ENCODE measurements around the gene CREBRF. TPM values are rescaled to one million over a fixed set of nuclear protein-coding genes. Genes with fewer than 3 reads are reported as not detected.
"Not testable (repeated sequence)": the region's sequence is repeated elsewhere in the genome, so short reads cannot be mapped to it uniquely, and the experiment has no call there.

Gene CREBRF
- total RNA-seq, 1 donor from 2014 or later = 17.8 TPM

DNA sequence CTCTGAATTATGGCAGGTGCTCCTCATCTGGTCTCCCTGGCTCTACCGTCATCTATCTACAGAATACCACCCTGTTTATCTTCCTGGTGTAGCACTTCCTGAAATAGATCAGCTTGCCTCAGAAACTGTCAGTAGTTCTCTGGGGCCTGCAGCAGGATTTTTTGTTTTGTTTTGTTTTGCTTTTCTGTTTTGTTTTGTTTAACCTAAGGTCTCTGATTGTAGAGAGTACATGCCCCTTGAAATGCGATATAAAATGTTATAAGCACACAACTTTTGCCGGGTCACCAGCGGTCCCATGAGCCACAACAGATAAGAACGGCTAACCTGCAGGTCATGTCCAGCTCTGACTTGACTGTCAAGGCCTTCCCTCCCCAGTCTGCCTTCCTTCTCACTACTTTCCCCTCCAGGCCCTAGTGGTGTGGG is 26.6 kb upstream of the CREBRF start:
- H3K27me3 Mint-ChIP-seq = no peaks in the 10 kb centered on the region
- TF ChIP-seq, protein P1, sequence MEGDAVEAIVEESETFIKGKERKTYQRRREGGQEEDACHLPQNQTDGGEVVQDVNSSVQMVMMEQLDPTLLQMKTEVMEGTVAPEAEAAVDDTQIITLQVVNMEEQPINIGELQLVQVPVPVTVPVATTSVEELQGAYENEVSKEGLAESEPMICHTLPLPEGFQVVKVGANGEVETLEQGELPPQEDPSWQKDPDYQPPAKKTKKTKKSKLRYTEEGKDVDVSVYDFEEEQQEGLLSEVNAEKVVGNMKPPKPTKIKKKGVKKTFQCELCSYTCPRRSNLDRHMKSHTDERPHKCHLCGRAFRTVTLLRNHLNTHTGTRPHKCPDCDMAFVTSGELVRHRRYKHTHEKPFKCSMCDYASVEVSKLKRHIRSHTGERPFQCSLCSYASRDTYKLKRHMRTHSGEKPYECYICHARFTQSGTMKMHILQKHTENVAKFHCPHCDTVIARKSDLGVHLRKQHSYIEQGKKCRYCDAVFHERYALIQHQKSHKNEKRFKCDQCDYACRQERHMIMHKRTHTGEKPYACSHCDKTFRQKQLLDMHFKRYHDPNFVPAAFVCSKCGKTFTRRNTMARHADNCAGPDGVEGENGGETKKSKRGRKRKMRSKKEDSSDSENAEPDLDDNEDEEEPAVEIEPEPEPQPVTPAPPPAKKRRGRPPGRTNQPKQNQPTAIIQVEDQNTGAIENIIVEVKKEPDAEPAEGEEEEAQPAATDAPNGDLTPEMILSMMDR (IDR thresholded peaks at IDR 0.05; ENCODE audit: unreplicated experiment) = no peak
- H3K4me3 Mint-ChIP-seq (ENCODE audit: low read depth) = no peak overlapping the region
- H3K27ac Mint-ChIP-seq = no peak overlapping the region
- DNase-seq (ENCODE audit: low spot score, unreplicated experiment) = no peak
- H3K36me3 Mint-ChIP-seq (ENCODE audit: insufficient read depth) = peaks cover under 1% of the 10 kb centered on the region
- no peaks in the 10 kb centered on the region for H3K9me3 Mint-ChIP-seq (ENCODE audit: low read depth)
- H3K4me1 Mint-ChIP-seq (ENCODE audit: low read depth) = no peaks in the 10 kb centered on the region

DNA sequence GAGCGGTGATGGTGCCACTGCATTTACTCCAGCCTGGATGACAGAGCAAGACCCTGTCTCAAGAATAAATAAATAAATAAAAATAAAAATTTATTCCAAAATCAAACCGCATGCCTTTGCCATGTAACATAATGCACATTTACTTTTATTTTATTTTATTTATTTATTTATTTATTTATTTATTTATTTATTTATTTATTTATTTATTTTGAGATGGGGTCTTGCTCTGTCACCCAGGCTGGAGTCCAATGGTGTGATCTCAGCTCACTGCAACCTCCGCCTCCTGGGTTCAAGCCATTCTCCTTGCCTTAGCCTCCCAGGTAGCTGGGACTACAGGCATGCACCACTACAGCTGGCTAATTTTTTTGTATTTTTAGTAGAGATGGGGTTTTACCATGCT is 24.1 kb upstream of the CREBRF start:
- H3K36me3 Mint-ChIP-seq (ENCODE audit: insufficient read depth); DNase-seq (ENCODE audit: low spot score, unreplicated experiment); H3K9me3 Mint-ChIP-seq (ENCODE audit: low read depth); H3K4me1 Mint-ChIP-seq (ENCODE audit: low read depth); H3K4me3 Mint-ChIP-seq (ENCODE audit: low read depth); H3K27ac Mint-ChIP-seq; H3K27me3 Mint-ChIP-seq: not testable (repeated sequence)

DNA sequence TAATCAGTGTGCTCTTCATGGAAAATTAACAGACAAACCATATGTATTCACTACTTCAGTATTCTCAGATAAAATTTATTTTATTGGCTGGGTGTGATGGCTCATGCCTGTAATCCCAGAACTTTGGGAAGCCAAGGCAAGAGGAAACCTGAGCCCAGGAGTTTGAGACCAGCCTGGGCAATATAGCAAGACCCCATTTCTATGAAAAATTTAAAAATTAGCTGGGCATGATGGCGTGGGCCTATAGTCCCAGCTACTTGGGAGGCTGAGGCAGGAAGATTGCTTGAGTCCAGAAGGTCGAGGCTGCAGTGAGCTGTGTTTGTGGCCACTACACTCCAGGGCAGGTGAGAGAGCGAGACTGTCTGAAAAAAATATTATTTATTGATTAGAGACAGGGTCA is 23.4 kb upstream of the CREBRF start:
- Mint-ChIP-seq H3K4me3 (ENCODE audit: low read depth) (no peak overlapping the region), H3K36me3 (ENCODE audit: insufficient read depth) (peaks cover 7% of the 10 kb centered on the region), H3K27me3 (no peaks in the 10 kb centered on the region), H3K9me3 (ENCODE audit: low read depth) (no peaks in the 10 kb centered on the region), H3K4me1 (ENCODE audit: low read depth) (no peaks in the 10 kb centered on the region), H3K27ac (no peak overlapping the region)
- TF ChIP-seq, protein P1 (IDR thresholded peaks at IDR 0.05; ENCODE audit: unreplicated experiment) = no peak
- no peak for DNase-seq (ENCODE audit: low spot score, unreplicated experiment)

DNA sequence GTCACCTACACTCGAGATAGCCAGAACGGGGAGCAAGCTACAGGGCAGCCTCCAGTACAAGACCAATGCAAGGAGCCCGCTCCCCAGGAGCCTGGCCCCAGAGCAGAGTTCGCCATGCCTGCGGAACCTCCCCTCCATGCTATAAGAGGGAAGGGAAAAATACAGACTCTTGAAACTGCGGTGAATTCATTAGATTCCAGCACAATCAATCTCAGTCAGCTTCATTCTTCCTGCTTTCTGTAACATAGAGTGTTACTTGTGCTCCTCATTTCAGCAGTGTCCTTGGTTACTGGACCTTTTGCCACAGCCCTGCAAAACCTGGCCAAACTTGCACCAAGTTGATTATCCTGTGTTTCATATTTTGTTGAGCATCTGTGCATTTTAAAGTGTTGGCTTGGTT is 22.2 kb upstream of the CREBRF start:
- DNase-seq (ENCODE audit: low spot score, unreplicated experiment) = no peak
- peaks cover 7% of the 10 kb centered on the region for H3K36me3 Mint-ChIP-seq (ENCODE audit: insufficient read depth)
- no peaks in the 10 kb centered on the region for H3K27me3 Mint-ChIP-seq
- no peaks in the 10 kb centered on the region for H3K4me1 Mint-ChIP-seq (ENCODE audit: low read depth)
- TF ChIP-seq, protein P1 (IDR thresholded peaks at IDR 0.05; ENCODE audit: unreplicated experiment) = no peak
- H3K27ac Mint-ChIP-seq = no peak overlapping the region
- no peaks in the 10 kb centered on the region for H3K9me3 Mint-ChIP-seq (ENCODE audit: low read depth)
- no peak overlapping the region for H3K4me3 Mint-ChIP-seq (ENCODE audit: low read depth)

DNA sequence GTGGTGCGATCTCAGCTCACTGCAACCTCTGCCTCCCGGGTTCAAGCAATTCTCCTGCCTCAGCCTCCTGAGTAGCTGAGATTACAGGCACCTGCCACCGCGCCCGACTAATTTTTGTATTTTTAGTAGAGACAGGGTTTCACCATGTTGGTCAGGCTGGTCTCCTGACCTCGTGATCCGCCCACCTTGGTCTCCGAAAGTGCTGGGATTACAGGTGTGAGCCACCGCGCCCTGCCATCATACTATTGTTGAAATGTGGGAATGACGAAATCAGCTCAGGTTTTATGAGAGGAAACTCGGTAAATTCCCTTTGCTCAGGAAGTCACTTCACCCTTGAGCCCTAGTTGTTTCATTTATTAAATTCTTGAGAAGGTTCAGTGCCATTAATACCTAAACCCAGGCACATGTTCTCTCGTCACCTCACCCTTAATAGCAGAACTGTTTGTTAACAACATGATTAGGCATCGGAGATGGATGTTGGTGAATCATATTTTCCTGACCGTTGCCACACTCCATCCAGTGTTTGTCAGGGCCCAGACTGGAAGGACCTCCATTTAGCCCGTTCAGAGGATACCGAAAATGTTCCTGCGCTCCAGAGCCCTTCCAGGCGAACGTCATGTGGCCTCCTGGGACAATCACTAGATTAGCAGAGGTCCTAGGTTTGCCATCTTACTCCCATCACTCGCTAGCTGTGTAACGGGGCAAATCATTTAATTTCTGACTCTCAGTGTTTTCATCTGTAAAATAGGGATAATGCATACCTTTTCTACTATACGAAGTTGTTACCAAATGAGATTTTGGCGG is 20.0 kb upstream of the CREBRF start:
- Mint-ChIP-seq H3K4me3 (ENCODE audit: low read depth) (no peak overlapping the region), H3K9me3 (ENCODE audit: low read depth) (peaks cover 5% of the 10 kb centered on the region), H3K4me1 (ENCODE audit: low read depth) (no peaks in the 10 kb centered on the region), H3K27me3 (no peaks in the 10 kb centered on the region), H3K27ac (no peak overlapping the region), H3K36me3 (ENCODE audit: insufficient read depth) (peaks cover 16% of the 10 kb centered on the region)
- no peak for DNase-seq (ENCODE audit: low spot score, unreplicated experiment)
- TF ChIP-seq, protein P1 (IDR thresholded peaks at IDR 0.05; ENCODE audit: unreplicated experiment) = no peak

DNA sequence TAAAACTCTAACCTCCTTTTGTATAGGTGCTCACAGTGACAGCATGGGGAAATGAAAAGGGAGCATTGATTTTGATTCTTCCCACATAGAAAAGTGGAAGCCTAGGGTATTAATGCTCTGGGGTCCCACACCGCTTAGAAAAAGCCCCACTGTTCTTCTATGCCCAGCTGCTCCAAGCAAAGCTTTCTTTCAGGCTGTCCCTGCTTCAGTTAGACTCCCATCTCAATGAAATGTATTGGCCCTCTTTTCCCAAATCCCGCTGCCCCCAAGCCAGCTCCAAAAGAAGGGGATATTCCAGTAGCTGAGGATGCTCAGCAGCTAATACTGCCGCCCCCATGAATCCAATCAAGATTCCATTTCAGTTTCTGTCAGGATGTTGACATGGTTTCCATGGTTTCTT is 17.0 kb upstream of the CREBRF start:
- no peak overlapping the region for H3K27ac Mint-ChIP-seq
- no peak for DNase-seq (ENCODE audit: low spot score, unreplicated experiment)
- peaks cover 5% of the 10 kb centered on the region for H3K9me3 Mint-ChIP-seq (ENCODE audit: low read depth)
- no peaks in the 10 kb centered on the region for H3K27me3 Mint-ChIP-seq
- TF ChIP-seq, protein P1 (IDR thresholded peaks at IDR 0.05; ENCODE audit: unreplicated experiment) = no peak
- H3K4me3 Mint-ChIP-seq (ENCODE audit: low read depth) = no peak overlapping the region
- H3K36me3 Mint-ChIP-seq (ENCODE audit: insufficient read depth) = peaks cover 17% of the 10 kb centered on the region
- peaks cover 10% of the 10 kb centered on the region for H3K4me1 Mint-ChIP-seq (ENCODE audit: low read depth)
